ENCODE data around the gene ZNF565. TPM values are rescaled to one million over a fixed set of nuclear protein-coding genes. Genes with fewer than 3 reads are reported as not detected.

ZNF565 gene
- total RNA-seq, 1 donor: 6.9 TPM

DNA sequence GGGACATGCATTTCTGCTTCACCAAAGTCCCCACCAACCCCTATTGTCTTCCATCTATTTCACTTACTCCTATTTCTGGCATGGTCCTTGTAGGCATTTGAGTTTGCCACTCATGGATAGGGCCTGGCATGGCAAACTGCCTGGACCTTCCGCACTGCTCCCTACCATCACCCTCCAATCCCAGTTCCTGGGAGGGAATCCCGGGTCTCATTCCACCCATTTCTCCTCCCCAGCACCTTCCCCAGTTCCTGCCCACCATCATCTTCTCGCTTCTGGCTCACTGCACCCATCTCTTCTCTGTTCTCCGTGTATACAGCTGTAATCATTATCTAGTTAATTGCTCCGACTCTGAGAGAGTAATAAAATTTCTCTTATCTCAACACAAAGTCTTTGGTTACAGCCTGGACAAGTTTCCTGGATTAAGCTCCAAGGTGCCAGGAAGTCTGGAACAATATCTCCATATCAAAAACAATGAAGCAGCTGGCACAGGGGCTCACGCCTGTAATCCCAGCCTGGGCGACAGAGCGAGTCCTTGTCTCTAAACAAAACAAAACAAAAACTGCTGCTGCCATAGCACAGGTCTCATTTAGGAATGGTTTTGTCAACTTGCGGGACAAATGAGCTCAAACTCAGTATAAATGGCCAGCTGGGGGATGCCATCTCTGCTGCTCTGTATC is 45.2 kb downstream of the ZNF565 start:
- Histone ChIP-seq H3K79me2 (ENCODE audit: insufficient read depth, low read length) (no peaks in the 10 kb centered on the region), H2AFZ (ENCODE audit: low read length) (no peak overlapping the region), H3K4me3 (ENCODE audit: insufficient read depth, low read length) (no peak overlapping the region), H3K9me3 (ENCODE audit: low read depth, low read length) (no peaks in the 10 kb centered on the region), H4K20me1 (ENCODE audit: insufficient read depth, low read length) (no peaks in the 10 kb centered on the region), H3K4me1 (ENCODE audit: insufficient read depth, low read length) (peaks cover 3% of the 10 kb centered on the region), H3K36me3 (ENCODE audit: insufficient read depth, low read length) (peaks cover 3% of the 10 kb centered on the region), H3K4me2 (ENCODE audit: insufficient read depth, low read length) (no peak overlapping the region), H3K27ac (ENCODE audit: low read depth, low read length) (no peak overlapping the region), H3K27me3 (ENCODE audit: insufficient read depth, low read length) (no peaks in the 10 kb centered on the region)
- DNase-seq (ENCODE audit: insufficient read length, low spot score, missing footprints): no peak
- TF ChIP-seq, protein P1, sequence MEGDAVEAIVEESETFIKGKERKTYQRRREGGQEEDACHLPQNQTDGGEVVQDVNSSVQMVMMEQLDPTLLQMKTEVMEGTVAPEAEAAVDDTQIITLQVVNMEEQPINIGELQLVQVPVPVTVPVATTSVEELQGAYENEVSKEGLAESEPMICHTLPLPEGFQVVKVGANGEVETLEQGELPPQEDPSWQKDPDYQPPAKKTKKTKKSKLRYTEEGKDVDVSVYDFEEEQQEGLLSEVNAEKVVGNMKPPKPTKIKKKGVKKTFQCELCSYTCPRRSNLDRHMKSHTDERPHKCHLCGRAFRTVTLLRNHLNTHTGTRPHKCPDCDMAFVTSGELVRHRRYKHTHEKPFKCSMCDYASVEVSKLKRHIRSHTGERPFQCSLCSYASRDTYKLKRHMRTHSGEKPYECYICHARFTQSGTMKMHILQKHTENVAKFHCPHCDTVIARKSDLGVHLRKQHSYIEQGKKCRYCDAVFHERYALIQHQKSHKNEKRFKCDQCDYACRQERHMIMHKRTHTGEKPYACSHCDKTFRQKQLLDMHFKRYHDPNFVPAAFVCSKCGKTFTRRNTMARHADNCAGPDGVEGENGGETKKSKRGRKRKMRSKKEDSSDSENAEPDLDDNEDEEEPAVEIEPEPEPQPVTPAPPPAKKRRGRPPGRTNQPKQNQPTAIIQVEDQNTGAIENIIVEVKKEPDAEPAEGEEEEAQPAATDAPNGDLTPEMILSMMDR (IDR thresholded peaks at IDR 0.05; ENCODE audit: extremely low read depth, low read depth, low read length): no peak

DNA sequence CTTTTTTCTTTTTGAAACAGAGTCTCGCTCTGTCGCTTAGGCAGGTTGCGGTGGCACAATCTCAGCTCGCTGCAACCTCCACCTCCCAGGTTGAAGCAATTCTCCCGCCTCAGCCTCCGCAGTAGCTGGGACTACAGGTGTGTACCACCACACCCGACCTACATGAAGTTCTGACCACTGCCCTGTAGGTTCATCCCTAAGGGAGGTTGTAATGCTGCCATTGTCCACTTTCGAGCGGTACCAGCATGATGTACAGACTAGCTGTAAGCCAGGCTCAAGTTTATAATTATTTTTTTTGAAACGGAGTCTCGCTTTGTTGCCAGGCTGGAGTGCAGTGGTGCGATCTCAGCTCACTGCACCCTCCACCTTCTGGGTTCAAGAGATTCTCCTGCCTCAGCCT is 50.7 kb downstream of the ZNF565 start:
- Histone ChIP-seq H3K4me1 (ENCODE audit: insufficient read depth, low read length) (no peaks in the 10 kb centered on the region), H3K4me2 (ENCODE audit: insufficient read depth, low read length) (no peak overlapping the region), H3K79me2 (ENCODE audit: insufficient read depth, low read length) (no peaks in the 10 kb centered on the region), H3K27me3 (ENCODE audit: insufficient read depth, low read length) (no peaks in the 10 kb centered on the region), H3K9me3 (ENCODE audit: low read depth, low read length) (no peaks in the 10 kb centered on the region), H3K36me3 (ENCODE audit: insufficient read depth, low read length) (peaks cover 3% of the 10 kb centered on the region), H4K20me1 (ENCODE audit: insufficient read depth, low read length) (no peaks in the 10 kb centered on the region), H3K4me3 (ENCODE audit: insufficient read depth, low read length) (no peak overlapping the region), H3K27ac (ENCODE audit: low read depth, low read length) (no peak overlapping the region), H2AFZ (ENCODE audit: low read length) (no peak overlapping the region)
- TF ChIP-seq, protein P1 (IDR thresholded peaks at IDR 0.05; ENCODE audit: extremely low read depth, low read depth, low read length): no peak
- peak; percentile 76 for DNase-seq (ENCODE audit: insufficient read length, low spot score, missing footprints)

DNA sequence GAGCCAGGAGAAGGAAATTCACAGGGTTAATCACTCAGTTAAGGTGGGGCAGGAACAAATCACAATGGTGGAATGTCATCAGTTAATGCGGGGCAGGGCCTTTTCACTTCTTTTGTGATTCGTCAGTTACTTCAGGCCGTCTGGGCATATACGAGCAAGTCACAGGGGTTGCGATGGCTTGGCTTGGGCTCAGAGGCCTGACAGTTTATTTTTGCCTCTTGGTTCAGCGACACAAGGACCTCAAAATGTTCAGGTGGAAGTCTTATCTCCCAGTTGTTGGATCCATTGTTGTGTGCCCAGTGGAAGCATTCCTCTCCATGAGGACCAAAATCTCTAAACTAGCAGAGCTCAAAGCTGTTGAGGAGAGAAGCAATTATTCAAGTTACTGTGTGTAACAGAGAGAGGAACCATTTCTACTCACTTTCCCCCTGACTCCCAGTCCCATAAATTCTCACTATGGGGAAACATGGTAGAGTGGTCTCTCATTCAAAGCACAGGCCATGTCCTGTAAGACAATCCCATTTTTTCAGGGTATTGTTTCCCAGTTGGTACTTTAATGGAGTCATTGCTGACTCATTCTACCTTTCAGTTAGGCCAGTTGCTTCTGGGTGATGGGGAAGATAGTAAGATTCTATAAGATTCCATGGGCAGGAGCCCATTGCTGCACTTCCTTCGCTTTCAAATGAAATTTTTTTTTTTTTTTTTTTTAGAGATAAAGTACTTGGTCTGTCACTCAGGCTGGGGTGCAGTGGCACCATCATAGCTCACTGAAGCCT is 53.5 kb downstream of the ZNF565 start:
- Histone ChIP-seq H3K36me3 (ENCODE audit: insufficient read depth, low read length) (no peaks in the 10 kb centered on the region), H3K79me2 (ENCODE audit: insufficient read depth, low read length) (no peaks in the 10 kb centered on the region), H4K20me1 (ENCODE audit: insufficient read depth, low read length) (no peaks in the 10 kb centered on the region), H3K27ac (ENCODE audit: low read depth, low read length) (no peak overlapping the region), H3K9me3 (ENCODE audit: low read depth, low read length) (no peaks in the 10 kb centered on the region), H3K4me1 (ENCODE audit: insufficient read depth, low read length) (no peaks in the 10 kb centered on the region), H3K27me3 (ENCODE audit: insufficient read depth, low read length) (no peaks in the 10 kb centered on the region), H3K4me3 (ENCODE audit: insufficient read depth, low read length) (no peak overlapping the region), H2AFZ (ENCODE audit: low read length) (no peak overlapping the region), H3K4me2 (ENCODE audit: insufficient read depth, low read length) (no peak overlapping the region)
- TF ChIP-seq, protein P1 (IDR thresholded peaks at IDR 0.05; ENCODE audit: extremely low read depth, low read depth, low read length): no peak
- DNase-seq (ENCODE audit: insufficient read length, low spot score, missing footprints): no peak

DNA sequence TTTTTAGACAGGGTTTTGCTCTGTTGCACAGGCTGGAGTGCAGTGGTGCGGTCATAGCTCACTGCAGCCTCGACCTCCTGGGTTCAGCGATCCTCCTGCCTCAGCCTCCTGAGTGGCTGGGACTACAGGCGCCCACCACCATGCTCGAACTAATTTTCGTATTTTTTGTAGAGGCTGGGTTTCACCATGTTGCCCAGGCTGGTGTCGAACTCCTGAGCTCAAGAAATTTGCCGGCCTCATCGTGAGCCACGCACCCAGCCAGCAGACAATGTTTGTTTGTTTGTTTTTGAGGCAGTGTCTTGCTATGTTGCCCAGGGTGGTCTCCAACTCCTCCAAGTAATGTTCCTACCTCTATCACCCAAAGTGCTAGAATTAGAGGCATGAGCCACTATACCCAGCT is 61.3 kb downstream of the ZNF565 start:
- H3K9me3 ChIP-seq (ENCODE audit: low read depth, low read length): no peaks in the 10 kb centered on the region
- peaks cover 7% of the 10 kb centered on the region for H3K4me1 ChIP-seq (ENCODE audit: insufficient read depth, low read length)
- peaks cover 17% of the 10 kb centered on the region for H3K36me3 ChIP-seq (ENCODE audit: insufficient read depth, low read length)
- peaks cover 3% of the 10 kb centered on the region for H4K20me1 ChIP-seq (ENCODE audit: insufficient read depth, low read length)
- no peaks in the 10 kb centered on the region for H3K27me3 ChIP-seq (ENCODE audit: insufficient read depth, low read length)
- no peak overlapping the region for H3K4me3 ChIP-seq (ENCODE audit: insufficient read depth, low read length)
- TF ChIP-seq, protein P1 (IDR thresholded peaks at IDR 0.05; ENCODE audit: extremely low read depth, low read depth, low read length): no peak
- H3K79me2 ChIP-seq (ENCODE audit: insufficient read depth, low read length): no peaks in the 10 kb centered on the region
- no peak for DNase-seq (ENCODE audit: insufficient read length, low spot score, missing footprints)
- H3K4me2 ChIP-seq (ENCODE audit: insufficient read depth, low read length): peak overlapping the region; percentile 71
- no peak overlapping the region for H3K27ac ChIP-seq (ENCODE audit: low read depth, low read length)
- H2AFZ ChIP-seq (ENCODE audit: low read length): no peak overlapping the region
